A673 (cell line): ENCODE data around the gene MLN.

Experiments
- CTCF ChIP-seq: fragments of 300-800, 200-600 bp; sonication (generic); conservative IDR thresholded peaks from 2 replicates; pipeline ENCODE4 v1.5.1; 2017; ENCODE audit warnings: low read depth, mild to moderate bottlenecking, antibody characterized with exemption, low read length, moderate library complexity, mixed read lengths
- EZH2 ChIP-seq: fragments of 200-600 bp; sonication (generic); IDR thresholded peaks from 2 replicates; pipeline ENCODE4 v1.6.1; 2017; ENCODE audit warnings: borderline replicate concordance, low read depth, mild to moderate bottlenecking, mixed read lengths, antibody characterized with exemption, low read length; ENCODE audit not compliant: poor library complexity, severe bottlenecking

- no peak for TF ChIP-seq CTCF
- no peak for TF ChIP-seq EZH2
Observed at GRCh38 chr6:33758815-33759216, 45.0 kb downstream of the MLN start.
